ENCODE results near the gene STK17A. TPM values are rescaled to one million over a fixed set of nuclear protein-coding genes. Genes with fewer than 3 reads are reported as not detected.

STK17A gene
- total and polyA plus RNA-seq, 4 experiments from 2014 or later = 118 to 168 (median 129) TPM

DNA sequence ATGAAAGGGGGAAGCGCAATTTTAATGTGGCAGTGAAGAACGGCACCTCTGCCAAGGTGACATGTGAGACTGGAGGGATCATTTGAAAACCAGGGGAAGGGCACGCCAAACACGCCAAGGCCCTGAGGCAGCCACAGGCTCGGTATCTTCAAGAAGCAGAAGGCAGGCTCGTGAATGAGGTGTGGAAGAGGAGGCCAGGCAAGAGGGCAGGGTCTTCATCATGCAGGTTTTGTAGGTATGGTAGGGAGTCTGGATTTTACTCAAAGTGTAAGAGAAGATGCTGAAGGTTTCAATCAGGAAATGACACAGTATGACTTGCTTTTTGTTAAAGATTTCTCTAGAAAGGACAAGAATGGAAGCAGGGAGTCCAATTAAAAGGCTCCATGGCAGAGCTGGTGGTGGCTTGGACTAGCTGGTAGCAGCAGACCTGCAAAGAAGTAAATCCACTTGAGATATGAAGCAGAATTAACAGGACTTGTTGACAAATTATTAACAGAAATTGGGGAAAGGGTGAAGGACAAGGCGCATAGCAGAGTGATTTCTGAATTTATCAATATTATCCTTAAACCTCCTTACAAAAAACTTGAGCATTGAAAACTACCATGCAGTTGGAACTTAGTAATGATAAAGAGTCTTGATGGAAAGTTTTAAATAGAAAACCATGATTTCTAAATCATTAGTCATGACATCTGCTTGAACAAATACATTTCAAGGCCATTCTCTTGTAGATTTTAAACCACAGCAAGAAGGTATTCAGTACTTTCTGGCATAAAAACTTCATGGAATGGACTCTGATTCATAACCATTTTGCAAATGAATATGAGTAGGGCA, 76.0 kb downstream of the STK17A start:
- H3K27me3 Mint-ChIP-seq = no peaks in the 10 kb centered on the region
- ChIA-PET POLR2A (ENCODE audit: partially characterized antibody) (no interaction called here), CTCF (ENCODE audit: partially characterized antibody) (no interaction called here)
- no peak overlapping the region for H3K4me3 ChIP-seq (ENCODE audit: low read length in 2 of 2)
- peaks cover 21 to 32% of the 10 kb centered on the region in 2 donors for H3K36me3 Mint-ChIP-seq
- no peaks in the 10 kb centered on the region for H3K27me3 ChIP-seq (ENCODE audit: insufficient read depth, low read length)
- intact Hi-C loops (cut with micrococcal nuclease) = loop anchor here (1.0 kb wide), 1 partner anchor 9 kb away; no protein-coding TSS in a partner anchor
- H3K27ac Mint-ChIP-seq = peak overlapping the region; percentile 79 to 94 (median 92)
- DNase-seq = no peak
- H3K9me3 Mint-ChIP-seq = peaks cover 0 to 4% (median 0%) of the 10 kb centered on the region in 8 donors
- peaks cover 34 to 58% (median 49%) of the 10 kb centered on the region in 4 donors for H3K4me1 Mint-ChIP-seq
- H3K27ac ChIP-seq (ENCODE audit: low read depth, low read length) = peak overlapping the region; percentile 21
- no peaks in the 10 kb centered on the region for H3K36me3 ChIP-seq (ENCODE audit: insufficient read depth, low read length)
- peaks cover 39% of the 10 kb centered on the region for H3K4me1 ChIP-seq (ENCODE audit: insufficient read depth, low read length)
- H3K9me3 ChIP-seq (ENCODE audit: control insufficient read depth in 1 of 2, low read length in 2 of 2) = no peaks in the 10 kb centered on the region
- H3K4me3 Mint-ChIP-seq = peak overlapping the region in 7 of 8 donors; percentile 43 to 83 (median 66)

GRCh38 chr7:43659549-43659896, 76.6 kb downstream of the STK17A start:
- intact Hi-C loops (cut with micrococcal nuclease) = loop anchor here (1.0 kb wide), 1 partner anchor 9 kb away; no protein-coding TSS in a partner anchor
- Mint-ChIP-seq H3K36me3 (peaks cover 17 to 28% of the 10 kb centered on the region in 2 donors), H3K4me3 (peak overlapping the region in 1 of 8 donors; percentile 83), H3K9me3 (no peaks in the 10 kb centered on the region), H3K27ac (peak overlapping the region in 6 of 7 donors; percentile 2 to 89 (median 36)), H3K27me3 (no peaks in the 10 kb centered on the region), H3K4me1 (peaks cover 29 to 54% (median 47%) of the 10 kb centered on the region in 4 donors)
- H3K27ac ChIP-seq (ENCODE audit: low read depth, low read length) = no peak overlapping the region
- ChIA-PET POLR2A (ENCODE audit: partially characterized antibody) (interaction anchor here (1.2 to 1.4 kb wide), 2 partner anchors 8 to 15 kb away, joined by 3 to 4 read pairs; no protein-coding TSS in a partner anchor), CTCF (ENCODE audit: partially characterized antibody) (interaction anchor here (1.6 kb wide), 1 partner anchor 77 kb away, joined by 4 read pairs; the partner anchor contains the start of gene STK17A)
- no peaks in the 10 kb centered on the region for H3K9me3 ChIP-seq (ENCODE audit: control insufficient read depth in 1 of 2, low read length in 2 of 2)
- H3K27me3 ChIP-seq (ENCODE audit: insufficient read depth, low read length) = no peaks in the 10 kb centered on the region
- no peaks in the 10 kb centered on the region for H3K36me3 ChIP-seq (ENCODE audit: insufficient read depth, low read length)
- no peak for DNase-seq
- peaks cover 36% of the 10 kb centered on the region for H3K4me1 ChIP-seq (ENCODE audit: insufficient read depth, low read length)
- H3K4me3 ChIP-seq (ENCODE audit: low read length in 2 of 2) = no peak overlapping the region

GRCh38 chr7:43660141-43660540, 77.2 kb downstream of the STK17A start:
- no peak overlapping the region for H3K27ac ChIP-seq (ENCODE audit: low read depth, low read length)

GRCh38 chr7:43664681-43665080, 81.8 kb downstream of the STK17A start:
- no peak overlapping the region for H3K4me3 Mint-ChIP-seq
- intact Hi-C loops (cut with micrococcal nuclease) = loop anchor here (2.0 kb wide), 1 partner anchor 14 kb away; no protein-coding TSS in a partner anchor
- Histone ChIP-seq H3K9me3 (ENCODE audit: control insufficient read depth in 1 of 2, low read length in 2 of 2) (no peaks in the 10 kb centered on the region), H3K27me3 (ENCODE audit: insufficient read depth, low read length) (no peaks in the 10 kb centered on the region), H3K27ac (ENCODE audit: low read depth, low read length) (no peak overlapping the region), H3K4me1 (ENCODE audit: insufficient read depth, low read length) (peaks cover 48% of the 10 kb centered on the region), H3K36me3 (ENCODE audit: insufficient read depth, low read length) (no peaks in the 10 kb centered on the region), H3K4me3 (ENCODE audit: low read length in 2 of 2) (no peak overlapping the region)
- peak overlapping the region in 5 of 7 donors; percentile 4 to 73 (median 43) for H3K27ac Mint-ChIP-seq
- POLR2A ChIA-PET (ENCODE audit: partially characterized antibody) = interaction anchor here (1.0 to 4.2 kb wide), 5 partner anchors 11 to 82 kb away, joined by 3 to 33 read pairs (median 4); partner anchors contain the start of gene STK17A
- no peaks in the 10 kb centered on the region for H3K27me3 Mint-ChIP-seq
- CTCF ChIA-PET (ENCODE audit: partially characterized antibody) = interaction anchor here (1.4 to 3.8 kb wide), 2 partner anchors 21 to 82 kb away, joined by 3 to 17 read pairs; partner anchors contain the start of gene STK17A
- peaks cover 10 to 22% of the 10 kb centered on the region in 2 donors for H3K36me3 Mint-ChIP-seq
- peaks cover 0 to 16% (median 1%) of the 10 kb centered on the region in 8 donors for H3K9me3 Mint-ChIP-seq
- no peak for DNase-seq
- peaks cover 33 to 57% (median 51%) of the 10 kb centered on the region in 4 donors for H3K4me1 Mint-ChIP-seq

More at GRCh38 chr7:43660141-43660540, 77.2 kb downstream of the STK17A start:
- Mint-ChIP-seq H3K36me3 (peaks cover 15 to 26% of the 10 kb centered on the region in 2 donors), H3K27me3 (no peaks in the 10 kb centered on the region), H3K4me1 (peaks cover 33 to 57% (median 50%) of the 10 kb centered on the region in 4 donors), H3K4me3 (peak overlapping the region in 4 of 8 donors; percentile 14 to 55 (median 28)), H3K27ac (peak overlapping the region in 6 of 7 donors; percentile 2 to 85 (median 40)), H3K9me3 (no peaks in the 10 kb centered on the region)
- no peak for DNase-seq
- intact Hi-C loops (cut with micrococcal nuclease) = loop anchor here (1.0 kb wide), 1 partner anchor 9 kb away; no protein-coding TSS in a partner anchor
- H3K4me1 ChIP-seq (ENCODE audit: insufficient read depth, low read length) = peaks cover 38% of the 10 kb centered on the region
- CTCF ChIA-PET (ENCODE audit: partially characterized antibody) = interaction anchor here (0.8 to 1.6 kb wide), 4 partner anchors 31 to 78 kb away, joined by 3 to 4 read pairs (median 3); partner anchors contain the start of gene STK17A
- H3K36me3 ChIP-seq (ENCODE audit: insufficient read depth, low read length) = no peaks in the 10 kb centered on the region
- no peaks in the 10 kb centered on the region for H3K27me3 ChIP-seq (ENCODE audit: insufficient read depth, low read length)
- H3K9me3 ChIP-seq (ENCODE audit: control insufficient read depth in 1 of 2, low read length in 2 of 2) = no peaks in the 10 kb centered on the region
- H3K4me3 ChIP-seq (ENCODE audit: low read length in 2 of 2) = no peak overlapping the region
- POLR2A ChIA-PET (ENCODE audit: partially characterized antibody) = interaction anchor here (0.6 to 1.7 kb wide), 10 partner anchors 9 to 78 kb away, joined by 3 to 10 read pairs (median 4); partner anchors contain the start of gene STK17A

DNA sequence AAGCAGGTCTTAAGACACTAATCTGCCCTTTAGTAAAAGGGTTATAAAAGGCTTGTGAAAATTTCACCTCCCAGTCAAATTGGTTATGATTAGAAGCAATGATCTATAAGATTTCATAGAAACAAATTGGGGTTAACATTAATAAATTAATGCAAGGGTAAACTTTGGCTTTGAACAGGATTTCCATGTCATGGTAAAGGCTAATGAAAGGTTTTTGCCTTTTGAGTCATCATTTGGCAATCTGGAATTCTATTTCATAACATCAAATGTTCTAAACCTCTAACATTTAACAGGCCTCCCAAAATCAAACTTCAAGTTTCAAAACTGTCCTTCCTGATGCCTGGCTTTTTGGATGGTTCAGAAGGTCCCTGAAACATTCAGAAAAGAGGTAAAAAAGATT, 84.0 kb downstream of the STK17A start:
- no peaks in the 10 kb centered on the region for H3K36me3 ChIP-seq (ENCODE audit: insufficient read depth, low read length)
- peaks cover 33 to 64% (median 56%) of the 10 kb centered on the region in 4 donors for H3K4me1 Mint-ChIP-seq
- no peak overlapping the region for H3K27ac ChIP-seq (ENCODE audit: low read depth, low read length)
- ChIA-PET POLR2A (ENCODE audit: partially characterized antibody) (interaction anchor here (1.1 to 4.2 kb wide), 3 partner anchors 17 to 50 kb away, joined by 3 to 33 read pairs (median 4); no protein-coding TSS in a partner anchor), CTCF (ENCODE audit: partially characterized antibody) (interaction anchor here (1.4 to 4.5 kb wide), 3 partner anchors 17 to 84 kb away, joined by 4 to 26 read pairs (median 17); partner anchors contain the start of gene STK17A)
- peaks cover 56% of the 10 kb centered on the region for H3K4me1 ChIP-seq (ENCODE audit: insufficient read depth, low read length)
- no peak overlapping the region for H3K4me3 ChIP-seq (ENCODE audit: low read length in 2 of 2)
- H3K27me3 ChIP-seq (ENCODE audit: insufficient read depth, low read length) = no peaks in the 10 kb centered on the region
- peaks cover 0 to 16% (median 2%) of the 10 kb centered on the region in 8 donors for H3K9me3 Mint-ChIP-seq
- no peak overlapping the region for H3K4me3 Mint-ChIP-seq
- H3K27ac Mint-ChIP-seq = peak overlapping the region in 2 of 7 donors; percentile 14 to 42
- peaks cover 14 to 22% of the 10 kb centered on the region in 2 donors for H3K36me3 Mint-ChIP-seq
- H3K27me3 Mint-ChIP-seq = no peaks in the 10 kb centered on the region
- intact Hi-C loops (cut with micrococcal nuclease) = no loop called here
- no peaks in the 10 kb centered on the region for H3K9me3 ChIP-seq (ENCODE audit: control insufficient read depth in 1 of 2, low read length in 2 of 2)
- no peak for DNase-seq

DNA sequence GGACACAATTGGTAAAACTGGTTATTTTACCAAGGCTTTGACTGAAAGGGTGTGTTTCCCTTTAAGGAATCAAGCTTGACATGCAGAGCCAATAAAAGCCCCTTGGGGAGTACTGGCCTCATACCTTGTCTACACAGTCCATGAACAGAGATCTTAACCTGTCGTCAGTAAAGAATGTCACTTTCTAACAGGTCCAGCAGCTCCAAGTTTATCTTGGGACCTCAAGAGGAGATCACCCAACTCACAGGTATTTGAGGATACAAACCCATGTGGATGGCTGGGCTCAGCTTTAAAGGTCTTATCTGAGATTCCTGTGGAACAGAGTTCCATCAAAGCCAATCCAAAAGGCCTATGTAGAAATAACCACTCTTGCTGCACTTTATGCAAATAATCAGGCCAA, 85.1 kb downstream of the STK17A start:
- intact Hi-C loops (cut with micrococcal nuclease) = no loop called here
- Histone ChIP-seq H3K27ac (ENCODE audit: low read depth, low read length) (no peak overlapping the region), H3K36me3 (ENCODE audit: insufficient read depth, low read length) (no peaks in the 10 kb centered on the region), H3K27me3 (ENCODE audit: insufficient read depth, low read length) (no peaks in the 10 kb centered on the region), H3K4me3 (ENCODE audit: low read length in 2 of 2) (no peak overlapping the region), H3K9me3 (ENCODE audit: control insufficient read depth in 1 of 2, low read length in 2 of 2) (no peaks in the 10 kb centered on the region), H3K4me1 (ENCODE audit: insufficient read depth, low read length) (peaks cover 59% of the 10 kb centered on the region)
- no peak overlapping the region for H3K4me3 Mint-ChIP-seq
- peak overlapping the region in 6 of 7 donors; percentile 31 to 98 (median 78) for H3K27ac Mint-ChIP-seq
- H3K27me3 Mint-ChIP-seq = no peaks in the 10 kb centered on the region
- no peak for DNase-seq
- H3K4me1 Mint-ChIP-seq = peaks cover 37 to 73% (median 61%) of the 10 kb centered on the region in 4 donors
- ChIA-PET POLR2A (ENCODE audit: partially characterized antibody) (interaction anchor here (3.7 to 4.2 kb wide), 2 partner anchors 18 to 85 kb away, joined by 31 to 91 read pairs; partner anchors contain the start of gene STK17A), CTCF (ENCODE audit: partially characterized antibody) (interaction anchor here (4.5 kb wide), 1 partner anchor 86 kb away, joined by 26 read pairs; the partner anchor contains the start of gene STK17A)
- H3K9me3 Mint-ChIP-seq = peaks cover 0 to 20% (median 3%) of the 10 kb centered on the region in 8 donors
- H3K36me3 Mint-ChIP-seq = peaks cover 19 to 26% of the 10 kb centered on the region in 2 donors
